Measurements from ENCODE around the gene PDE4B. TPM values are rescaled to one million over a fixed set of nuclear protein-coding genes. Genes with fewer than 3 reads are reported as not detected.

The PDE4B gene
- 33.3 TPM for total RNA-seq

- no peak for DNase-seq
Observed at GRCh38 chr1:65792669-65793358, at the start of gene PDE4B. TSS of gene PDE4B (plus strand) at chr1:65792895.

- DNase-seq: no peak
Observed at GRCh38 chr1:65744731-65745130, 48.0 kb upstream of the PDE4B start.

GRCh38 chr1:65751961-65752360, 40.7 kb upstream of the PDE4B start:
- no peak for DNase-seq

- DNase-seq: no peak
Observed at GRCh38 chr1:65756616-65757015, 36.1 kb upstream of the PDE4B start.

GRCh38 chr1:65757531-65757930, 35.2 kb upstream of the PDE4B start:
- DNase-seq: no peak

- no peak for DNase-seq
Observed at GRCh38 chr1:65758128-65758527, 34.6 kb upstream of the PDE4B start.

GRCh38 chr1:65759516-65759915, 33.2 kb upstream of the PDE4B start:
- DNase-seq: no peak

- DNase-seq: no peak
Observed at GRCh38 chr1:65762081-65762862, 30.4 kb upstream of the PDE4B start.

GRCh38 chr1:65764052-65764451, 28.6 kb upstream of the PDE4B start:
- DNase-seq: no peak

GRCh38 chr1:65765631-65766030, 27.1 kb upstream of the PDE4B start:
- no peak for DNase-seq

- no peak for DNase-seq
Observed at GRCh38 chr1:65769636-65770035, 23.1 kb upstream of the PDE4B start.

- no peak for DNase-seq
Observed at GRCh38 chr1:65772607-65773006, 20.1 kb upstream of the PDE4B start.

GRCh38 chr1:65773391-65774123, 19.1 kb upstream of the PDE4B start:
- no peak for DNase-seq

GRCh38 chr1:65788762-65789161, 3.9 kb upstream of the PDE4B start:
- DNase-seq: no peak

GRCh38 chr1:65791396-65791795, 1.3 kb upstream of the PDE4B start:
- no peak for DNase-seq

- no peak for DNase-seq
Observed at GRCh38 chr1:65791801-65792668, 660 bp upstream of the PDE4B start.

GRCh38 chr1:65793359-65793732, 651 bp downstream of the PDE4B start:
- DNase-seq: no peak

GRCh38 chr1:65795311-65795710, 2.6 kb downstream of the PDE4B start:
- DNase-seq: no peak

GRCh38 chr1:65799601-65800000, 6.9 kb downstream of the PDE4B start:
- DNase-seq: no peak

GRCh38 chr1:65804584-65804983, 11.9 kb downstream of the PDE4B start:
- DNase-seq: no peak

- DNase-seq: no peak
Observed at GRCh38 chr1:65812065-65812464, 19.4 kb downstream of the PDE4B start.

GRCh38 chr1:65813956-65814355, 21.3 kb downstream of the PDE4B start:
- no peak for DNase-seq
